Measurements from ENCODE around the gene DNAJC15. TPM values are rescaled to one million over a fixed set of nuclear protein-coding genes. Genes with fewer than 3 reads are reported as not detected.
A peak's percentile ranks its signal among the peaks of the same experiment; 100 is the strongest.

The DNAJC15 gene
- total and polyA plus RNA-seq, 2 of the 4 experiments (the other 2 are of a cell fraction), result 7.0 to 22.0 TPM

DNA sequence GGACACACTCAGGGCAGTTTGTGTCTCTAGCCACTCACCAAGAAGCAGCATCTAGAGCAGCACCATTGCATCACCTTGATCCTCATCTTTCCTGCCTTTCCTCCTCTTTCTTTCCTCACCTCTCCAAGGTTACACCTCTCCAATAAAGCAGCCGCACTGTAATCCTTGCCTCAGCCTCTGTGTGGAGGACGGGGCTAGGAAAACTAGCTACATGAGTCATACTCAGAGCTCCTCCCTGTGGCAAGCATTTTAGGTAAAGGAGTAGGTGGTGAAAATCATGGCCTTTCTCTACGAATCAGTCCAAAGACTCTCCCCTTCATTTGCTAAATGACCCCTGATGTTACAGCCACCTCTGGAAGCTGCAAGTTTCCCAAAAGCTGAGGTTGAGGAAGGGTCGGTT, 108.9 kb downstream of the DNAJC15 start:
- H3K9me1 ChIP-seq (ENCODE audit: insufficient read depth, low read length), result peaks cover 5% of the 10 kb centered on the region; the same call in 1 of the 2 replicates
- peak overlapping the region; percentile 4; the same call in 1 of the 2 replicates for H3K14ac ChIP-seq (replicated peaks; ENCODE audit: low read depth, low read length)
- H2AK9ac ChIP-seq (replicated peaks; ENCODE audit: low read depth, low read length, poor library complexity), result no peak overlapping the region
- POLR2A ChIA-PET (ENCODE audit: unreplicated experiment), result no interaction called here
- H3K4me1 ChIP-seq (ENCODE audit: control insufficient read depth, insufficient read depth, low read length), result no peaks in the 10 kb centered on the region
- H4K91ac ChIP-seq (ENCODE audit: insufficient read depth, low read depth, low read length), result no peak overlapping the region
- no peak overlapping the region for H2BK5ac ChIP-seq (ENCODE audit: low read depth, low read length, poor library complexity, severe bottlenecking)
- no peak overlapping the region for H3K27ac ChIP-seq (ENCODE audit: insufficient read depth, low read length)
- peak overlapping the region; percentile 8 for H2AFZ ChIP-seq (replicated peaks; ENCODE audit: low read length, poor library complexity)
- no CpG with 5 or more reads among the region's 4 CpGs for WGBS, 2 experiments (ENCODE audit: extremely low coverage in 2 of 2, insufficient read length in 1 of 2)
- H3K18ac ChIP-seq (ENCODE audit: low read depth, low read length), result no peak overlapping the region
- H3K9ac ChIP-seq (ENCODE audit: low read depth, low read length), result no peak overlapping the region
- H2AK5ac ChIP-seq (ENCODE audit: low read depth, low read length), result no peak overlapping the region
- H3K56ac ChIP-seq (ENCODE audit: extremely low read depth, insufficient read depth, low read length), result no peak overlapping the region
- H3K4ac ChIP-seq (ENCODE audit: low read depth, low read length), result no peak overlapping the region; the same call in 1 of the 2 replicates
- H3K4me2 ChIP-seq (ENCODE audit: low read depth, low read length), result no peak overlapping the region
- H3K4me3 ChIP-seq (ENCODE audit: insufficient read depth, low read depth, low read length), result no peak overlapping the region
- TF ChIP-seq, protein P1, sequence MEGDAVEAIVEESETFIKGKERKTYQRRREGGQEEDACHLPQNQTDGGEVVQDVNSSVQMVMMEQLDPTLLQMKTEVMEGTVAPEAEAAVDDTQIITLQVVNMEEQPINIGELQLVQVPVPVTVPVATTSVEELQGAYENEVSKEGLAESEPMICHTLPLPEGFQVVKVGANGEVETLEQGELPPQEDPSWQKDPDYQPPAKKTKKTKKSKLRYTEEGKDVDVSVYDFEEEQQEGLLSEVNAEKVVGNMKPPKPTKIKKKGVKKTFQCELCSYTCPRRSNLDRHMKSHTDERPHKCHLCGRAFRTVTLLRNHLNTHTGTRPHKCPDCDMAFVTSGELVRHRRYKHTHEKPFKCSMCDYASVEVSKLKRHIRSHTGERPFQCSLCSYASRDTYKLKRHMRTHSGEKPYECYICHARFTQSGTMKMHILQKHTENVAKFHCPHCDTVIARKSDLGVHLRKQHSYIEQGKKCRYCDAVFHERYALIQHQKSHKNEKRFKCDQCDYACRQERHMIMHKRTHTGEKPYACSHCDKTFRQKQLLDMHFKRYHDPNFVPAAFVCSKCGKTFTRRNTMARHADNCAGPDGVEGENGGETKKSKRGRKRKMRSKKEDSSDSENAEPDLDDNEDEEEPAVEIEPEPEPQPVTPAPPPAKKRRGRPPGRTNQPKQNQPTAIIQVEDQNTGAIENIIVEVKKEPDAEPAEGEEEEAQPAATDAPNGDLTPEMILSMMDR (conservative IDR thresholded peaks at IDR 0.05; ENCODE audit: low read depth, low read length), result peak; percentile 33
- TF ChIP-seq CEBPB (IDR thresholded peaks at IDR 0.05; ENCODE audit: low read depth, low read length) (no peak), RAD21 (IDR thresholded peaks at IDR 0.05; ENCODE audit: low read length) (peak; percentile 39)
- no peak overlapping the region for H2BK20ac ChIP-seq (ENCODE audit: low read depth, low read length)
- intact Hi-C loops (cut with micrococcal nuclease), result no loop called here
- in situ Hi-C loops (cut with MboI; ENCODE audit: low sequenced_read_pairs), result no loop called here
- no peak overlapping the region for H4K5ac ChIP-seq (ENCODE audit: low read depth, low read length)
- peaks cover 10% of the 10 kb centered on the region for H3K27me3 ChIP-seq (ENCODE audit: control insufficient read depth, insufficient read depth, low read length)
- H2BK120ac ChIP-seq (ENCODE audit: low read depth, low read length), result no peak overlapping the region
- H3K23ac ChIP-seq (ENCODE audit: low read depth, low read length), result no peak overlapping the region
- H4K8ac ChIP-seq (ENCODE audit: low read depth in 2 of 2, low read length in 2 of 2), result no peak overlapping the region
- no peak overlapping the region for H2BK15ac ChIP-seq (ENCODE audit: low read depth, low read length)
- CTCF ChIA-PET, result no interaction called here
- H3K9me3 ChIP-seq (ENCODE audit: control insufficient read depth, insufficient read depth, low read length), result no peaks in the 10 kb centered on the region
- ATAC-seq (ENCODE audit: low read depth), result peak; percentile 68; the same call in 1 of the 2 replicates
- no peaks in the 10 kb centered on the region for H3K79me1 ChIP-seq (ENCODE audit: low read depth in 1 of 2, low read length in 2 of 2)
- no TSS peak for BruUV-seq (replicated peaks)
- no peaks in the 10 kb centered on the region for H4K20me1 ChIP-seq (ENCODE audit: insufficient read depth, low read length)
- H3K36me3 ChIP-seq (ENCODE audit: control insufficient read depth, insufficient read depth, low read length), result no peaks in the 10 kb centered on the region
- dilution Hi-C loops (cut with HindIII; ENCODE audit: low sequenced_read_pairs, unreplicated experiment), result no loop called here
- peak; percentile 36 for DNase-seq
